Esophagus muscularis mucosa (tissue), 4 donors: Measurements from ENCODE around the gene NDUFAF5.
"Not testable (repeated sequence)": the region's sequence is repeated elsewhere in the genome, so short reads cannot be mapped to it uniquely, and the experiment has no call there.

Source experiments
- EP300 ChIP-seq: sonication (generic); formaldehyde crosslinking; IDR thresholded peaks from one replicate; pipeline ENCODE4 v1.6.1; 2017; ENCODE audit warnings: antibody characterized with exemption
- POLR2A ChIP-seq: fragments of 450-650 bp; IDR thresholded peaks from one replicate; pipeline ENCODE4 v1.6.1; 2017; ENCODE audit warnings: antibody characterized with exemption, moderate library complexity, mild to moderate bottlenecking, low read depth
- TF ChIP-seq, protein P1 (sequence below), 3 experiments: fragments of 200-600 bp in 2 of 3; fragments of 450-650 bp in 1 of 3; sonication (generic) in 2 of 3; IDR thresholded peaks; one replicate each; pipeline ENCODE4 v1.5.1; 2017 to 2019; ENCODE audit warnings: antibody characterized with exemption in 3 of 3, mild to moderate bottlenecking in 2 of 3, moderate library complexity in 1 of 3

DNA sequence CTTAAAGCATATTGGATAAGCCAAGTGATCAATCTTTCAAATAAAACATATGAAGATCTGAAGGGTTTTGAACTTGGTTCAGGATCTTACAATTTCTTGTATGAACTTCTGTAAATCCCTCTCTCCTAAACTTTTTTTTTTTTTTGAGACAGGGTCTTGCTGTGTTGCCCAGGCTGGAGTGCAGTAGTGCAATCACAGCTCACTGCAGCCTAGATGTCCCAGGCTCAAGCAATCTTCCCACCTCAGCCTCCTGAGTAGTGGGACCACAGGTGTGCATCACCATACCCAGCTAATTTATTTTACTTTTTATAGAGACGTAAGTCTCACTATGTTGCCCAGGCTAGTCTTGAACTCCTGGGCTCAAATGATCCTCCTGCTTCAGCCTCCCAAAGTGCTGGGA lies 46.6 kb upstream of the NDUFAF5 start:
- TF ChIP-seq, protein P1, sequence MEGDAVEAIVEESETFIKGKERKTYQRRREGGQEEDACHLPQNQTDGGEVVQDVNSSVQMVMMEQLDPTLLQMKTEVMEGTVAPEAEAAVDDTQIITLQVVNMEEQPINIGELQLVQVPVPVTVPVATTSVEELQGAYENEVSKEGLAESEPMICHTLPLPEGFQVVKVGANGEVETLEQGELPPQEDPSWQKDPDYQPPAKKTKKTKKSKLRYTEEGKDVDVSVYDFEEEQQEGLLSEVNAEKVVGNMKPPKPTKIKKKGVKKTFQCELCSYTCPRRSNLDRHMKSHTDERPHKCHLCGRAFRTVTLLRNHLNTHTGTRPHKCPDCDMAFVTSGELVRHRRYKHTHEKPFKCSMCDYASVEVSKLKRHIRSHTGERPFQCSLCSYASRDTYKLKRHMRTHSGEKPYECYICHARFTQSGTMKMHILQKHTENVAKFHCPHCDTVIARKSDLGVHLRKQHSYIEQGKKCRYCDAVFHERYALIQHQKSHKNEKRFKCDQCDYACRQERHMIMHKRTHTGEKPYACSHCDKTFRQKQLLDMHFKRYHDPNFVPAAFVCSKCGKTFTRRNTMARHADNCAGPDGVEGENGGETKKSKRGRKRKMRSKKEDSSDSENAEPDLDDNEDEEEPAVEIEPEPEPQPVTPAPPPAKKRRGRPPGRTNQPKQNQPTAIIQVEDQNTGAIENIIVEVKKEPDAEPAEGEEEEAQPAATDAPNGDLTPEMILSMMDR (IDR thresholded peaks at IDR 0.05), result not testable (repeated sequence)
- TF ChIP-seq EP300, POLR2A: not testable (repeated sequence)
